Measurements from ENCODE around the gene RGS17. TPM values are rescaled to one million over a fixed set of nuclear protein-coding genes. Genes with fewer than 3 reads are reported as not detected.
"Not testable (repeated sequence)": the region's sequence is repeated elsewhere in the genome, so short reads cannot be mapped to it uniquely, and the experiment has no call there.

RGS17 gene
- total RNA-seq, 3 donors from 2014 or later = 0.29 to 1.8 (median 0.66) TPM

DNA sequence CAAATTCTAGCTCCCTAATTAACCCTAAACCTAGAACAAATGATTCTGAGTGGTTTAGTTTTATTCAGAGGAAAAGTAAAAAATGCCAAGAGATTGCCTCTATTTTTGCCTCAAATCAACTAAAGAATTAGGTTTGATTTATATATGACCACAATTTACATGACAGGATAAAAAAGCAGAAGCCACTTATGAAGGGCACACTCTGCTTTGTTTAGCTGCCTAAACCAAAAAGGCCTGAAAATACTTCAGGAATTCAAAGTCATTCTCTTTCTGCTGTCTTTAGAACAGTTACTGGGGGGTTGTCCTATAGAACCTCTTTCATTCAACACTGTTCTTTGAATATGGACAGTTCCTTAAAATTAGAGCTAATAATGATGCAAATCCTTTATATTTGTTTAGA lies 153.5 kb downstream of the RGS17 start:
- DNase-seq (ENCODE audit: low spot score in 2 of 2) = no peak
- TF ChIP-seq CTCF (IDR thresholded peaks at IDR 0.05) (no peak), POLR2AphosphoS5 (IDR thresholded peaks at IDR 0.05) (no peak), POLR2A (IDR thresholded peaks at IDR 0.05) (no peak)
- Histone ChIP-seq H3K9me3 (no peaks in the 10 kb centered on the region), H3K4me1 (peaks cover 3 to 6% of the 10 kb centered on the region in 2 donors), H3K27ac (no peak overlapping the region), H3K36me3 (no peaks in the 10 kb centered on the region), H3K4me3 (no peak overlapping the region), H3K27me3 (no peaks in the 10 kb centered on the region)
- intact Hi-C loops (cut with DNase I; ENCODE audit: low total_unique reads) = no loop called here

DNA sequence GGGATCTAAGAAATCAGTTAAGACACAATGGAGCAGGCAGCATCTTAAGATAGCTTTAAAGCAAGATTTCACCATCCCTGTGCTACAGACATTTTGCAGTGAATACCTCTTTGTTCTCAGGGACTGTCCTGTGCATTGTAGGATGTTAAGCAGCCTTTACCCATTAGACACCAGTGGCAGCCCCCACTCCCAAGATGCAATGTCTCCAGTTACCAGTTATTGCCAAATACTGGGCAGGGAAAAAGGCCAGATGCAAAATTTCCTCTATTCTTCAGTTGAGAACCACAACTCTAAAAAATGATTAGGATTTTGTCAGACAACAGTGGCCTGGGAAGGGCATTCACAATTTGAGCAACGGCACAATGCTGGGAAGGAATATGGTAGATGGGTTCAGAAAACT lies 154.3 kb downstream of the RGS17 start:
- no peaks in the 10 kb centered on the region for H3K9me3 ChIP-seq
- H3K27me3 ChIP-seq = no peaks in the 10 kb centered on the region
- no peak overlapping the region for H3K27ac ChIP-seq
- H3K36me3 ChIP-seq = no peaks in the 10 kb centered on the region
- H3K4me3 ChIP-seq = no peak overlapping the region
- TF ChIP-seq CTCF (IDR thresholded peaks at IDR 0.05) (no peak), POLR2A (IDR thresholded peaks at IDR 0.05) (no peak), POLR2AphosphoS5 (IDR thresholded peaks at IDR 0.05) (no peak)
- no peaks in the 10 kb centered on the region for H3K4me1 ChIP-seq
- no peak for DNase-seq (ENCODE audit: low spot score in 2 of 2)
- intact Hi-C loops (cut with DNase I; ENCODE audit: low total_unique reads) = no loop called here

GRCh38 chr6:152975204-152975915 lies 155.7 kb downstream of the RGS17 start:
- Histone ChIP-seq H3K27me3 (no peaks in the 10 kb centered on the region), H3K36me3 (no peaks in the 10 kb centered on the region), H3K4me3 (no peak overlapping the region), H3K27ac (no peak overlapping the region), H3K9me3 (no peaks in the 10 kb centered on the region), H3K4me1 (no peaks in the 10 kb centered on the region)
- TF ChIP-seq CTCF (IDR thresholded peaks at IDR 0.05) = no peak
- TF ChIP-seq POLR2A (IDR thresholded peaks at IDR 0.05) = no peak
- TF ChIP-seq POLR2AphosphoS5 (IDR thresholded peaks at IDR 0.05) = no peak
- intact Hi-C loops (cut with DNase I; ENCODE audit: low total_unique reads) = no loop called here
- no peak for DNase-seq (ENCODE audit: low spot score in 2 of 2)

DNA sequence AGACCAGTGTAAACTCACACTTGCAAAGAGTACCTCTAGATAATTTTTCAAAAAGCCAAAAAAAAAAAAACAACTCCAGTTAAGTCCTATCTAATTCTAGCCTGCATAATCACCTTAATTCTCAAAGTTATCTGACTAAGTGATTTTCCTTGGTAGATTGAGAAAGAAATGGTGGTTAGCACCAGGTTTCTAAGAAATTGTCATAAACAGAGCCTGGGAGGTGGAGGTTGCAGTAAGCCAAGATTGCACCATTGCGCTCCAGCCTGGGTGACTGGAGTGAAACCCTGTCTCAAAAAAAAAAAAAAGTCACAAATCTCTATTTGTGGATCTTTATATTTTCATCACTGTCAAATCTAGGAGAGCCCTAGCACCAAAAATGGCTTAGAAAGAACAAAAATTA lies 157.2 kb downstream of the RGS17 start:
- intact Hi-C loops (cut with DNase I; ENCODE audit: low total_unique reads) = no loop called here
- Histone ChIP-seq H3K27ac (no peak overlapping the region), H3K4me3 (no peak overlapping the region), H3K4me1 (no peaks in the 10 kb centered on the region), H3K9me3 (no peaks in the 10 kb centered on the region), H3K27me3 (no peaks in the 10 kb centered on the region), H3K36me3 (no peaks in the 10 kb centered on the region)
- no peak for DNase-seq (ENCODE audit: low spot score in 2 of 2)
- TF ChIP-seq POLR2A (IDR thresholded peaks at IDR 0.05) (no peak), POLR2AphosphoS5 (IDR thresholded peaks at IDR 0.05) (no peak), CTCF (IDR thresholded peaks at IDR 0.05) (no peak)

DNA sequence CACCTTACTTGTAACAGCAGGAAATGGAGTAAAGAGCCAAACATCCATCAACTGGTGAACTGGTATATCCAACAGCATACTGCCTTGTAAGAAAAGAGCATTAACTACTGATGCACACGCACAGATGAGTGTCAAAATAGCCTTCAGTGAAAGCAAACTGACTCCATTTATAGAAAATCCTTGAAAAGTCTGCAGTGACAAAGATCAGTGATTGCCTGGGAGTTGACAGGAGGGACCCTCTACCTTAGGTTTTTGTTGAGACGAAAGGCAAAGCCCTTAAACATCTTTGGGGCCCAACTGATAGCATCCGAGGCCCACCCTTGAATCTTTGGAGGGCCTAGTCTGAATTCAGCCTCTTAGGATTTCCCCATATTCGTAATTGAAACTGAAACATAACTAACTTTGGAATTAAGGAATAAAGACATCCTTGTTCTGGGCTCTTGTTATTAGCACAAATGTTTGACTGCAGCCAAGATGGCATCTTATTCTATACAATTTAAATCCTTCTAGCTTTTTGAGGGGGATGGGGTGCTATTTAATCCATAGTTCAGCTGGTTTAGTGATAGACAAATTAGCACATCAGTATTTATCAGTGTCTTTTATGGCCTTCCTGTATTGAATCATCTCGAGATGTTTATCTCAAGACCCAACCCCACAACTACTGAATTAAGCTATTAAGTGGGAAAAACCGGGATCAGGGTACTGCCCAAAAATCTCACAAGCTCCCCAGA lies 161.2 kb downstream of the RGS17 start:
- intact Hi-C loops (cut with DNase I; ENCODE audit: low total_unique reads) = no loop called here
- H3K36me3 ChIP-seq = no peaks in the 10 kb centered on the region

GRCh38 chr6:152966168-152966894 lies 164.8 kb downstream of the RGS17 start:
- H3K27ac ChIP-seq; H3K27me3 ChIP-seq; H3K4me3 ChIP-seq; H3K4me1 ChIP-seq; DNase-seq (ENCODE audit: low spot score in 2 of 2); intact Hi-C loops (cut with DNase I; ENCODE audit: low total_unique reads); H3K36me3 ChIP-seq: not testable (repeated sequence)
- H3K9me3 ChIP-seq = peaks cover 8 to 19% of the 10 kb centered on the region in 2 donors

More for the DNA sequence above, 161.2 kb downstream of the RGS17 start:
- H3K4me3 ChIP-seq = no peak overlapping the region
- H3K4me1 ChIP-seq = no peaks in the 10 kb centered on the region
- H3K27me3 ChIP-seq = no peaks in the 10 kb centered on the region
- TF ChIP-seq POLR2AphosphoS5 (IDR thresholded peaks at IDR 0.05) (no peak), POLR2A (IDR thresholded peaks at IDR 0.05) (no peak), CTCF (IDR thresholded peaks at IDR 0.05) (no peak)
- DNase-seq (ENCODE audit: low spot score in 2 of 2) = no peak
- H3K27ac ChIP-seq = no peak overlapping the region
- H3K9me3 ChIP-seq = peaks cover 8 to 18% of the 10 kb centered on the region in 2 donors

All from breast epithelium (tissue), 4 donors.